ENCODE data around the gene RFX8.
A peak's percentile ranks its signal among the peaks of the same experiment; 100 is the strongest.
"Not testable (repeated sequence)": the region's sequence is repeated elsewhere in the genome, so short reads cannot be mapped to it uniquely, and the experiment has no call there.

Gene RFX8

GRCh38 chr2:101352631-101353030, 122.3 kb downstream of the RFX8 start:
- not testable (repeated sequence) for H3K27ac Mint-ChIP-seq; H3K9me3 Mint-ChIP-seq; H3K4me3 Mint-ChIP-seq; ATAC-seq; H3K4me1 Mint-ChIP-seq; H3K36me3 Mint-ChIP-seq; DNase-seq (ENCODE audit: low spot score in 2 of 2)

- H3K4me3 Mint-ChIP-seq, result no peak overlapping the region
- ATAC-seq (no peak), DNase-seq (ENCODE audit: low spot score in 2 of 2) (no peak)
- H3K9me3 Mint-ChIP-seq, result no peaks in the 10 kb centered on the region
- no peaks in the 10 kb centered on the region for H3K4me1 Mint-ChIP-seq
- no peak overlapping the region for H3K27ac Mint-ChIP-seq
- H3K36me3 Mint-ChIP-seq, result no peaks in the 10 kb centered on the region
These were observed 123.7 kb downstream of the RFX8 start for GRCh38 chr2:101351207-101351606.

- no peaks in the 10 kb centered on the region for H3K36me3 Mint-ChIP-seq
- H3K9me3 Mint-ChIP-seq, result no peaks in the 10 kb centered on the region
- ATAC-seq (peak; percentile 67), DNase-seq (ENCODE audit: low spot score in 2 of 2) (no peak)
- no peak overlapping the region for H3K4me3 Mint-ChIP-seq
- no peak overlapping the region for H3K27ac Mint-ChIP-seq
- no peaks in the 10 kb centered on the region for H3K4me1 Mint-ChIP-seq
These were observed 124.8 kb downstream of the RFX8 start for GRCh38 chr2:101349893-101350662.

GRCh38 chr2:101348883-101349282, 126.0 kb downstream of the RFX8 start:
- ATAC-seq, result no peak

More at GRCh38 chr2:101348883-101349282, 126.0 kb downstream of the RFX8 start:
- H3K9me3 Mint-ChIP-seq, result no peaks in the 10 kb centered on the region
- no peaks in the 10 kb centered on the region for H3K4me1 Mint-ChIP-seq
- no peak overlapping the region for H3K27ac Mint-ChIP-seq
- DNase-seq (ENCODE audit: low spot score in 2 of 2), result no peak
- no peak overlapping the region for H3K4me3 Mint-ChIP-seq
- no peaks in the 10 kb centered on the region for H3K36me3 Mint-ChIP-seq

Measured in stimulated activated effector memory CD8-positive, alpha-beta T cell treated with anti-CD3 and anti-CD28 coated beads, Interleukin-12 subunit alpha, Interleukin-12 subunit beta, amount 100 ng/mL, for 72 hours (primary cell).